SU-DHL-6 (cell line): ENCODE data around the gene PRMT9.

Source experiments
- H2AFZ ChIP-seq: fragments of 200-600 bp; sonication (generic); 2 replicates; pipeline ENCODE4 v1.6.1; 2014; ENCODE audit warnings: low read depth, mild to moderate bottlenecking, moderate library complexity, mixed read lengths, antibody characterized with exemption, low read length; ENCODE audit not compliant: severe bottlenecking
- H3F3A ChIP-seq: fragments of 200-600 bp; shearing (Covaris generic); 2 replicates; pipeline ENCODE4 v1.6.0; 2016; ENCODE audit warnings: antibody characterized with exemption, mild to moderate bottlenecking; ENCODE audit not compliant: insufficient read depth
- H3K27ac ChIP-seq: fragments of 200-600 bp; sonication (generic); 2 replicates; pipeline ENCODE4 v1.5.1; 2016; ENCODE audit warnings: low read depth, mild to moderate bottlenecking, low read length, moderate library complexity, mixed read lengths
- H3K27me3 ChIP-seq: fragments of 200-600 bp; sonication (generic), shearing (Covaris generic); 2 replicates; pipeline ENCODE4 v1.6.0; 2014; ENCODE audit warnings: mild to moderate bottlenecking, low read length
- H3K36me3 ChIP-seq: fragments of 200-600 bp; sonication (generic); 2 replicates; pipeline ENCODE4 v1.6.1; 2014; ENCODE audit warnings: mild to moderate bottlenecking, low read length, mixed read lengths
- H3K4me2 ChIP-seq: fragments of 300-600, 200-600 bp; shearing (Covaris generic), sonication (generic); 2 replicates; pipeline ENCODE4 v1.6.0; 2014; ENCODE audit warnings: low read length, low read depth, mild to moderate bottlenecking; ENCODE audit not compliant: poor library complexity, severe bottlenecking
- H3K4me3 ChIP-seq: fragments of 200-600 bp; sonication (generic); 2 replicates; pipeline ENCODE4 v1.5.1; 2014; ENCODE audit warnings: antibody characterized with exemption, low read length, mild to moderate bottlenecking, mixed read lengths; ENCODE audit not compliant: insufficient read depth, poor library complexity, severe bottlenecking
- H3K79me2 ChIP-seq: fragments of 200-600 bp; sonication (generic); 2 replicates; pipeline ENCODE4 v1.6.1; 2014; ENCODE audit warnings: mild to moderate bottlenecking, low read length, moderate library complexity; ENCODE audit not compliant: insufficient read depth
- H3K9ac ChIP-seq: fragments of 200-600 bp; sonication (generic); 2 replicates; pipeline ENCODE4 v1.7.0; 2014; ENCODE audit warnings: mild to moderate bottlenecking, low read length
- H3K9me2 ChIP-seq: fragments of 200-600 bp; sonication (generic); replicated peaks from 2 replicates; pipeline ENCODE4 v1.6.1; 2014; ENCODE audit warnings: low read length; ENCODE audit not compliant: insufficient read depth
- H3K9me3 ChIP-seq: fragments of 200-600 bp; sonication (generic); 2 replicates; pipeline ENCODE4 v1.6.1; 2014; ENCODE audit warnings: low read length, mixed read lengths; ENCODE audit not compliant: insufficient read depth
- H4K20me1 ChIP-seq: fragments of 200-600 bp; sonication (generic); 2 replicates; pipeline ENCODE4 v1.6.1; 2014; ENCODE audit warnings: low read depth, mild to moderate bottlenecking, antibody characterized with exemption, low read length, moderate library complexity, mixed read lengths
- EZH2phosphoT487 ChIP-seq: fragments of 200-600 bp; sonication (generic), shearing (Covaris generic); conservative IDR thresholded peaks from 2 replicates; pipeline ENCODE4 v1.6.1; 2018; ENCODE audit warnings: mild to moderate bottlenecking, antibody characterized with exemption, low read length, moderate library complexity, mixed read lengths
- TF ChIP-seq, protein P1 (sequence below): fragments of 200-600 bp; sonication (generic); IDR thresholded peaks from one replicate; pipeline ENCODE4 v1.5.1; 2017; ENCODE audit warnings: antibody characterized with exemption, mild to moderate bottlenecking, low read length, moderate library complexity; ENCODE audit not compliant: insufficient read depth, poor library complexity, severe bottlenecking

The PRMT9 gene

DNA sequence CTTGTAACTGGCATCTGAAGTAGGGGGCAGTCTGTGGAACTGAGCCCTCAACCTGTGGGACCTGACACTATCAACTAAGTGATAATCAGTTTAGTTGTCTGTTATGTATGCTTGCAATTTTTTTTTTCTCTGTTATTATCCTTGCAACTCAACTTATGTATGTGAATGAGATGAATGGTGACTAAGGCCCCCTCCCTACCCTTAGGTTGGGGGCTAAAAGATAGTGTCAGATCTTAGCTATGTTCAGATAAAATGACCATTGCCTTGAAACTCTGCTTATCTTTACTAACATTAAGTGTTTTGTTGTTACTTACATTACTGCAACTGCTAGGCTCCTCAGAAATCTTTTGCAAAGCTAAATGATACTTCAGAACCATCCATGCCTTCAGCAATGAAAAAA is 35.3 kb downstream of the PRMT9 start:
- Histone ChIP-seq H3K9ac (no peak overlapping the region), H3K27ac (no peak overlapping the region), H3K9me2 (no peaks in the 10 kb centered on the region), H3K27me3 (no peaks in the 10 kb centered on the region), H3K4me3 (no peak overlapping the region), H3F3A (no peaks in the 10 kb centered on the region), H4K20me1 (no peaks in the 10 kb centered on the region), H3K79me2 (peaks cover 58% of the 10 kb centered on the region), H3K9me3 (no peaks in the 10 kb centered on the region), H2AFZ (no peak overlapping the region), H3K36me3 (peaks cover 8% of the 10 kb centered on the region; the same call in 1 of the 2 replicates), H3K4me2 (no peak overlapping the region)
- TF ChIP-seq EZH2phosphoT487 = no peak
- TF ChIP-seq, protein P1, sequence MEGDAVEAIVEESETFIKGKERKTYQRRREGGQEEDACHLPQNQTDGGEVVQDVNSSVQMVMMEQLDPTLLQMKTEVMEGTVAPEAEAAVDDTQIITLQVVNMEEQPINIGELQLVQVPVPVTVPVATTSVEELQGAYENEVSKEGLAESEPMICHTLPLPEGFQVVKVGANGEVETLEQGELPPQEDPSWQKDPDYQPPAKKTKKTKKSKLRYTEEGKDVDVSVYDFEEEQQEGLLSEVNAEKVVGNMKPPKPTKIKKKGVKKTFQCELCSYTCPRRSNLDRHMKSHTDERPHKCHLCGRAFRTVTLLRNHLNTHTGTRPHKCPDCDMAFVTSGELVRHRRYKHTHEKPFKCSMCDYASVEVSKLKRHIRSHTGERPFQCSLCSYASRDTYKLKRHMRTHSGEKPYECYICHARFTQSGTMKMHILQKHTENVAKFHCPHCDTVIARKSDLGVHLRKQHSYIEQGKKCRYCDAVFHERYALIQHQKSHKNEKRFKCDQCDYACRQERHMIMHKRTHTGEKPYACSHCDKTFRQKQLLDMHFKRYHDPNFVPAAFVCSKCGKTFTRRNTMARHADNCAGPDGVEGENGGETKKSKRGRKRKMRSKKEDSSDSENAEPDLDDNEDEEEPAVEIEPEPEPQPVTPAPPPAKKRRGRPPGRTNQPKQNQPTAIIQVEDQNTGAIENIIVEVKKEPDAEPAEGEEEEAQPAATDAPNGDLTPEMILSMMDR = no peak

DNA sequence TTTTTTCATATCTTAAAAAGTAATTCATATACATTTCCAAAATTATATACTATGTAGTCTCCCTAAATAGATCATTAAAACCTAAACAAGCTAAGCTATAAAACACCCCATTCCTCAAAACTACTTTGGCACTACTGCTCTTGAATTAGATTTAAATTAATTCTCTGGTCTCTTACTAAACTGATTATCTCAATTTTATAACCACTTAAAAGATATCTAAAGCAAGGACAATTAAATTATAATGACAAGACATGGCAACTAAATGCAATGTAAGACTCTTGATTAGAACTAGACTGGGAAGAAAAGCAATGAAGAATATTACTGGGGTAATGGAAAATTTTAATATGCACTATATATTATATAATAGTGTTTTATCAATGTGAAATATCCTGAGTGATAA is 38.9 kb downstream of the PRMT9 start:
- Histone ChIP-seq H3F3A (no peaks in the 10 kb centered on the region), H3K4me2 (no peak overlapping the region), H3K27ac (no peak overlapping the region), H3K4me3 (no peak overlapping the region), H3K9me2 (no peaks in the 10 kb centered on the region), H3K9me3 (no peaks in the 10 kb centered on the region), H3K36me3 (0 out of 2 replicates have a peak, but pooled peaks cover 3% of the 10 kb centered on the region), H3K9ac (no peak overlapping the region), H4K20me1 (no peaks in the 10 kb centered on the region), H2AFZ (no peak overlapping the region), H3K79me2 (peaks cover 42% of the 10 kb centered on the region), H3K27me3 (no peaks in the 10 kb centered on the region)
- TF ChIP-seq EZH2phosphoT487 = no peak
- TF ChIP-seq, protein P1 = no peak

DNA sequence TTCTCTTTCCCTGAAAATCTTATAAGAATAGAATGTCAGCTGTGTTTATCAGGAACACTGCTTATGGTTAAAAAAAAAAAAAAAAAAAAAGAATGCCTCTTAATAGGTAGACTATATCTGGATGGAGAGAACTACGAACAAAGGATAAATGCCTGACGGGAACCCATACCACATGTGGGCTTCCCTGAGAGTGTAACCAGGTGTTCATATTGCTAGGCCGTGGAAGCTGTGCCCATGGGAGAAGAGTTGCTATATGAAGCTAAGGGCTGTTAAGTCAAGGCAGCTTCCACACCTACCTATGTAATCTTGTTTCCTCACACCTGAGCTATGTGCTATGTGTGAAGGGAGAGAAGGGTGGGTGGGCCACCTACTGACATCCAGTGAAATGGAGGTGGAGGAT is 39.5 kb downstream of the PRMT9 start:
- H3K9me2 ChIP-seq = no peaks in the 10 kb centered on the region
- H2AFZ ChIP-seq = no peak overlapping the region
- TF ChIP-seq EZH2phosphoT487 = no peak
- TF ChIP-seq, protein P1 = no peak

More for the DNA sequence above, 39.5 kb downstream of the PRMT9 start:
- Histone ChIP-seq H4K20me1 (no peaks in the 10 kb centered on the region), H3K27me3 (no peaks in the 10 kb centered on the region), H3K4me2 (no peak overlapping the region), H3K79me2 (peaks cover 36% of the 10 kb centered on the region), H3K4me3 (no peak overlapping the region), H3K9ac (no peak overlapping the region), H3F3A (no peaks in the 10 kb centered on the region), H3K9me3 (no peaks in the 10 kb centered on the region), H3K36me3 (0 out of 2 replicates have a peak, but pooled peaks cover 3% of the 10 kb centered on the region), H3K27ac (no peak overlapping the region)
